Ovary (tissue), 3 donors: ENCODE results near the gene SCAND1.

ENCODE experiments used
- CTCF ChIP-seq, 3 donors: fragments of 450-650 bp in 2 of 3; fragments of 200-600 bp in 1 of 3; IDR thresholded peaks; one replicate each; pipeline versions ENCODE4 v1.5.1 to v1.8.0; 2016 to 2022; ENCODE audit warnings: antibody characterized with exemption in 3 of 3, mild to moderate bottlenecking in 1 of 3
- EP300 ChIP-seq: sonication (generic); formaldehyde crosslinking; IDR thresholded peaks from one replicate; pipeline ENCODE4 v1.6.1; 2017; ENCODE audit warnings: antibody characterized with exemption
- POLR2A ChIP-seq: fragments of 450-650 bp; IDR thresholded peaks from one replicate; pipeline ENCODE4 v1.6.1; 2017; ENCODE audit warnings: antibody characterized with exemption, mild to moderate bottlenecking, moderate library complexity
- donor health status: DM: no; HTN: no; CAD: no.

- TF ChIP-seq CTCF (IDR thresholded peaks at IDR 0.05): no peak
- no peak for TF ChIP-seq EP300
- no peak for TF ChIP-seq POLR2A
Observed at GRCh38 chr20:35947489-35947888, 6.8 kb downstream of the SCAND1 start.
